Heart left ventricle (tissue), 16 donors: Measurements from ENCODE around the gene KCNQ1OT1. TPM values are rescaled to one million over a fixed set of nuclear protein-coding genes. Genes with fewer than 3 reads are reported as not detected.
A peak's percentile ranks its signal among the peaks of the same experiment; 100 is the strongest.

ENCODE experiments used
- ATAC-seq, 4 donors: fragments of 200-7000 bp; cut with Tn5 transposase; one replicate each; pipeline ENCODE4 v1.9.1; 2020 to 2022; ENCODE audit warnings: moderate library complexity in 4 of 4, mild to moderate bottlenecking in 3 of 4, moderate number of reproducible peaks in 1 of 4
- DNase-seq, 5 donors: peaks; one replicate each; pipeline ENCODE4 v3.0.0-alpha.2; 2020
- H3K27ac ChIP-seq, 12 donors: fragments of 200-600 bp; sonication (generic) in 4 of 12; one replicate each; pipeline versions ENCODE4 v1.5.0 to v1.8.0; 2016 to 2022; ENCODE audit warnings: mild to moderate bottlenecking in 2 of 12
- H3K27me3 ChIP-seq, 9 donors: fragments of 200-600 bp; sonication (generic) in 2 of 9; one replicate each; pipeline versions ENCODE4 v1.5.1 to v1.8.0; 2016 to 2022; ENCODE audit warnings: mild to moderate bottlenecking in 3 of 9
- H3K36me3 ChIP-seq, 9 donors: fragments of 200-600 bp; sonication (generic) in 2 of 9; one replicate each; pipeline versions ENCODE4 v1.5.0 to v1.8.0; 2018 to 2022; ENCODE audit warnings: mild to moderate bottlenecking in 2 of 9
- H3K4me1 ChIP-seq, 12 donors: fragments of 200-600 bp; sonication (generic) in 4 of 12; one replicate each; pipeline versions ENCODE4 v1.5.0 to v1.8.0; 2016 to 2022; ENCODE audit warnings: mild to moderate bottlenecking in 3 of 12
- H3K4me3 ChIP-seq, 12 donors: fragments of 200-600 bp; sonication (generic) in 4 of 12; one replicate each; pipeline versions ENCODE4 v1.5.0 to v1.8.0; 2017 to 2022; ENCODE audit warnings: mild to moderate bottlenecking in 9 of 12, moderate library complexity in 4 of 12
- H3K9me3 ChIP-seq, 12 donors: fragments of 200-600 bp; sonication (generic) in 4 of 12; one replicate each; pipeline versions ENCODE4 v1.5.0 to v1.8.0; 2016 to 2022; ENCODE audit warnings: mild to moderate bottlenecking in 1 of 12
- CTCF ChIP-seq, 12 donors: fragments of 200-600 bp; sonication (generic) in 4 of 12; IDR thresholded peaks; one replicate each; pipeline versions ENCODE4 v1.5.0 to v1.8.0; 2018 to 2022; ENCODE audit warnings: antibody characterized with exemption in 12 of 12, mild to moderate bottlenecking in 5 of 12
- POLR2A ChIP-seq, 2 donors: fragments of 450-650 bp; IDR thresholded peaks; one replicate each; pipeline ENCODE4 v1.6.1; 2017; ENCODE audit warnings: antibody characterized with exemption in 2 of 2, mild to moderate bottlenecking in 2 of 2, moderate library complexity in 2 of 2
- WGBS, 4 donors: extraction: QIAGEN DNeasy Blood & Tissue Kit in 2 of 4; methylation state at CpG; one replicate each; pipeline versions ENCODE4 v1.1.5 to v1.1.7; 2013 to 2018; 5-methylcytosine and 5-hydroxymethylcytosine counted together
- intact Hi-C, 10 donors: fragments of 100-400 bp; cut with DNase I; formaldehyde crosslinking; loops; one replicate each; pipeline versions ENCODE4 v1.11.1 to v1.14.2; 2022
- long read RNA-seq, 3 donors: library from polyadenylated mRNA; unstranded; transcript quantifications; one replicate each; pipeline ENCODE4 v2.0.0, GENCODE V29; 2020 to 2021
- polyA plus RNA-seq, 2 donors: library from polyadenylated mRNA; stranded (reverse); fragments of 200-250 nt; gene quantifications; one replicate each; pipeline ENCODE4 v1.2.3, GENCODE V29; 2013
- total RNA-seq, 9 donors: library from RNA; depleted of rRNA in 2 of 9; stranded (reverse); fragments of >200 nt in 2 of 9; fragmentation: NEBNext Ultra II Directional in 3 of 9; extraction: Animal tissue kit (Norgen Biotek cat#: 25700) in 3 of 9; gene quantifications; one replicate each; pipeline versions ENCODE4 v1.1.0 to v1.2.4, GENCODE V29; 2016 to 2023
- donor health status: ischemic (EF 13 %, LVEDD 7.1; RV severe dilation, severe dysfunction).
- donor health status: healthy with polysubstance abuse.
- donor health status: DM: no; HTN: yes; CAD: no.
- donor health status: DM: no; HTN: no; CAD: no.
- donor health status: ischemic (EF 25% LVEDD 6.9; RV normal size, moderate dysfunction).
- donor health status: ischemic (EF 25% LVEDD 5.7; RV mildly dilated, moderate dysfunction).
- donor health status: healthy.
- donor health status: DM: yes; HTN: yes; CAD: no.
- donor health status: ischemic (EF 35%, LVEDD 5.7; RV mildly dilated, moderate dysfunction).
- donor health status: nonischemic (EF 11% LVEDD 7.7; RV severe dilation, severe dysfunction).
- donor health status: DM: yes; HTN: yes; CAD: no.
- donor health status: PGD.
- donor health status: ischemic (EF 29% LVEDD 5.4; RV normal size, mild dysfunction).
- donor health status: nonischemic (EF 23%, LVEDD 6.1; RV moderate dilation, normal function).

The KCNQ1OT1 gene
- under 1 TPM; 0.28 to 0.93 (median 0.40) TPM for total RNA-seq
- under 1 TPM; 0.14 to 0.57 TPM for polyA plus RNA-seq
- long read RNA-seq, donor 1, full-length matches to known transcripts, result 6 of 6 reads
- long read RNA-seq, donor 1, partial matches to known transcripts, result 0 of 6 reads
- long read RNA-seq, donor 1, other reads (novel, unspliced or antisense), result 0 of 6 reads
- long read RNA-seq, donor 2, full-length matches to known transcripts, result 4 of 4 reads
- long read RNA-seq, donor 2, partial matches to known transcripts, result 0 of 4 reads
- long read RNA-seq, donor 2, other reads (novel, unspliced or antisense), result 0 of 4 reads
- long read RNA-seq, donor 3, full-length matches to known transcripts, result 3 of 3 reads
- long read RNA-seq, donor 3, partial matches to known transcripts, result 0 of 3 reads
- long read RNA-seq, donor 3, other reads (novel, unspliced or antisense), result 0 of 3 reads

GRCh38 chr11:2699531-2700414, at the start of gene KCNQ1OT1:
TSS of gene KCNQ1OT1 (minus strand) at chr11:2699994.
- ATAC-seq, result peak; percentile 94 to 97 (median 96)
- DNase-seq, result peak; percentile 91 to 93 (median 92)
- Histone ChIP-seq H3K9me3 (no peaks in the 10 kb centered on the region), H3K36me3 (no peaks in the 10 kb centered on the region), H3K27ac (peak within 1 kb of the TSS; percentile 84 to 97 (median 92)), H3K4me1 (peaks cover 0 to 32% (median 14%) of the 10 kb centered on the region in 12 donors), H3K27me3 (no peaks in the 10 kb centered on the region), H3K4me3 (peak within 1 kb of the TSS; percentile 53 to 94 (median 74))
- intact Hi-C loops, result loop anchor here in 9 of 10 donors (1.0 to 10.0 kb wide), 8 partner anchors 78 to 188 kb away; partner anchors contain the start of gene CDKN1C (in 6 of the 9)
- 45 to 80% (median 57%) methylated on average over 59 to 98 of the region's 98 CpGs for WGBS, 4 donors
- peak; percentile 69 to 96 for TF ChIP-seq POLR2A (IDR thresholded peaks at IDR 0.05)
- TF ChIP-seq CTCF (IDR thresholded peaks at IDR 0.05), result no peak

DNA sequence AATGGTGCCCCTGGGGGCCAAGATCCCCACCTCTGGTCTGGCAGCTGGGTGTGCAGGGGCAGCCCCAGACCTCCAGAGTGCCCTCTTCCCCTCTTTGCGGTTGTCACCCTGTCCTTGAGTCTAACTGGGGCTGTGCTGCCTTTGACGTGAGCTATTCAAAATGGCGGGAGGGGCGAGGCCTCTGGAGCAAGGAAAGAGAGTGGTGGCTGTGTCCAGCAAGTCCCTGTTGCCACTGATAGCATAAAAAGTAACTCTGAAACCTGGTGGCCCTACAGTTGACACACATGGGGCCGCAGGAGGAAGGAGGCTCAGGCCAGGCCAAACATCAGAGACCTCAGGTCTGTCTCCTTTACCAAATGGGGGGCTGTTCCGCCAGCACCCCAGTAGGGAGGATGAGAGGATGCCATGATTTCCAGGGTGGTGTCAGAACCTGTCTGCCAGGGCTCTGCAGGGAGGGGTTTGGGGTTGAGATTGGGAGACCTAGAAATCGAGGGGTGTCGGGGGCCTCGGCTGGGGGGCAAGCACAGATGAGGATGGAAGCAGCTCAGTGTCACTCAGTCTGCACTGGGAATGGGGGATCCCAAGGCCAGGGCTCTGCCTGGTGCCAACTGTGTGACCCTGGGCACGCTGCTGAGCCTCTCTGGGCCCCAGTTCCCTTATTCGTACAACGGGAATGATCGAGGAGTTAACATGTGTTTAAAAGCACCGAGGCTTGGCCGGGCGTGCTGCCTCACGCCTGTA, 49.2 kb upstream of the KCNQ1OT1 start:
- no peak overlapping the region for H3K4me3 ChIP-seq
- no peaks in the 10 kb centered on the region for H3K27me3 ChIP-seq
- WGBS, 4 donors, result 89 to 97% (median 96%) methylated on average over 17 of the region's 17 CpGs
- no peak overlapping the region for H3K27ac ChIP-seq
- intact Hi-C loops, result no loop called here
- H3K36me3 ChIP-seq, result no peaks in the 10 kb centered on the region
- no peak for TF ChIP-seq CTCF (IDR thresholded peaks at IDR 0.05)
- TF ChIP-seq POLR2A (IDR thresholded peaks at IDR 0.05), result no peak
- no peaks in the 10 kb centered on the region for H3K9me3 ChIP-seq
- no peaks in the 10 kb centered on the region for H3K4me1 ChIP-seq
- DNase-seq (peak in 3 of 5 donors; percentile 4 to 44 (median 22)), ATAC-seq (no peak)

GRCh38 chr11:2748061-2748813, 48.4 kb upstream of the KCNQ1OT1 start:
- Histone ChIP-seq H3K9me3 (no peaks in the 10 kb centered on the region), H3K4me3 (no peak overlapping the region), H3K27me3 (no peaks in the 10 kb centered on the region), H3K36me3 (no peaks in the 10 kb centered on the region), H3K4me1 (no peaks in the 10 kb centered on the region), H3K27ac (no peak overlapping the region)
- DNase-seq (peak in 3 of 5 donors; percentile 18 to 37 (median 19)), ATAC-seq (no peak)
- intact Hi-C loops, result no loop called here
- WGBS, 4 donors, result 86 to 94% (median 89%) methylated on average over 6 to 11 of the region's 11 CpGs
- TF ChIP-seq POLR2A (IDR thresholded peaks at IDR 0.05) (no peak), CTCF (IDR thresholded peaks at IDR 0.05) (no peak)
